HG03575 (cell line): ENCODE results near the gene SLC16A10.
"Not testable (repeated sequence)": the region's sequence is repeated elsewhere in the genome, so short reads cannot be mapped to it uniquely, and the experiment has no call there.

Experiments
- ATAC-seq: cut with Tn5 transposase; IDR thresholded peaks from one replicate; pipeline ENCODE4 v1.9.1; 2021; ENCODE audit not compliant: unreplicated experiment, insufficient number of reproducible peaks, low FRiP score; ENCODE audit errors: extremely low read depth

SLC16A10 gene

DNA sequence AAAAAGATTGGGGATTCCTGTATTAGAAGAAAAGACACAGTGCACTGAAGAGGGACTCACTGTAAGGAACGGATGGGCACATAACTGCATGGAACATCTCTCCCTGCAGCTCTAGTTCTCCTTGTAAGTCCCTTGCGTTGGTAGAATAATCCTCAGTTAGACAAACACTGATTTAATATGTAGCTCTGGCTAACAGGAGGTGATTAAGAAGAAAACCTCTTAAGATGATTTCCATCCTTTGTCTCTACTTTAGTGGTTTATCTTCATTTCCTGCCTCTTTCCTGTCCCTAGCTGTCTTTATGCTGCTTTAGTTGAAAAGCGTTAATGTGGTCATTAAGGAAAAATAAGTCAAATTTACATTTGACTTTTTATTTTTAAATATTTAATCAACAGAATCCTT is 86.6 kb downstream of the SLC16A10 start:
- ATAC-seq = no peak

DNA sequence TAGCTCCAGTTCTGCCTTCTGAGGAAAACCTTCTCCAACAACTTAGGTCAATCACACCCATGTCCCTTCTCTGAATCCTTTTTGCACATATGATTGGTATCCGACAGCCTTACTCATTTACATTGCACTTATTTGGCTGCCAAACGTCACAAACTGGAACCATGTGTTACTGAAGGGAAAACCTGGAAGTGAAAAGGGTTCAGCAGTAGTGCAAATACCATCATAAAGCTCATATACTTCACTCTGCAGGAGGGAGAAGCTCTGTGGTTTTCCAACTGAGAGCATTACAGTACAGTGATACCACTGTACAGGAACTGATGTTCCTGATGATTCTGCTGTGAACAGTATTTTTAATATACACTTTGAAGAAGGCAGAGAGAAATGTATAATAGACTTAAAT is 87.8 kb downstream of the SLC16A10 start:
- no peak for ATAC-seq

DNA sequence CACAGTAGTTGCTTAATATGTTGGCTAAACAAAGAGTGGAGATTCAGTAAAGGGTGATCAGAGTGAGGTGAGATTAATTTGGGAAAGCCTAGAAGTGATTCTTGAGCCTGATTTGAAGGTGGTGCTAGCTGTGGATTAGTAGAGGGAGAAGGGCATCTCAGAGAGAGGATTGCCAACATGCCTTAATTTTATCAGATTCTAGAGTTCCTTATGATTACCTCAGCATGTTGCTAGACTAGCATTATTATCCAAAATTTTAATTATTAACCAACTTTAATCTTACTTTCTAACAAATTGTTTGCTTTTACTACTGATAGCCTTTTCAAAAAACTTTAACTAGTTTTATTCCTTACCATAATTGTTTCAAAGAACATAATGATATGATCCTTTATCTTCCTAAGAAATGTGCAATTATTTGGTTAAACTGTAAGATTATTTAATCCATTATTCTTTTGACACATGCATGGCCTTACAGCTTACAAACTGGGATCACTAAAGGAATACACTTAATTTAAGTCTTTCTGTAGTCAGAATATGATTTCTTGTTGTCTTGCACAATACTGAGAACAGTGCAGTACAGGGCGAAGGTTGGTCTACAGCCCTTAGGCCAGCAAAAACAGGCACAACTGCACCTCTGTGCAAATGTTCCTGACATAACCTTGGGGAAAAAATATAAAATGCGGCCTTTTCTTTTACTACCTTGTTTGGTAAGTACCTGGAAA is 88.9 kb downstream of the SLC16A10 start:
- no peak for ATAC-seq

DNA sequence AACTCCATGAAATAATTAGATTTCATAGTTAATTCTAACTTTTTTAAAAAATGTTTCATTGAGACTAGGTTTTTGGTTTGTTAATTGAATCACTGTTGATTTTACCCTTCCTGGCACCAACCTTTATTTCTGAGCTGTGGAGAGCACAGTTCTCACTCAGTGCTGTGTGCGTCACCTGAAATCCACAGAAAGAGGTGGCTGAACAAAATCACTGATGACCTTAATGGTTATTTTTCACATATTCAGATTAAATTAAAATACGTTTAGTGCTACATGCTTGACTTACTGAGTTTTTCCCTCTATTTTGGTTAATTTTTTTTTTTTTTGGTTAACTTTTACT is 89.4 kb downstream of the SLC16A10 start:
- ATAC-seq = no peak

DNA sequence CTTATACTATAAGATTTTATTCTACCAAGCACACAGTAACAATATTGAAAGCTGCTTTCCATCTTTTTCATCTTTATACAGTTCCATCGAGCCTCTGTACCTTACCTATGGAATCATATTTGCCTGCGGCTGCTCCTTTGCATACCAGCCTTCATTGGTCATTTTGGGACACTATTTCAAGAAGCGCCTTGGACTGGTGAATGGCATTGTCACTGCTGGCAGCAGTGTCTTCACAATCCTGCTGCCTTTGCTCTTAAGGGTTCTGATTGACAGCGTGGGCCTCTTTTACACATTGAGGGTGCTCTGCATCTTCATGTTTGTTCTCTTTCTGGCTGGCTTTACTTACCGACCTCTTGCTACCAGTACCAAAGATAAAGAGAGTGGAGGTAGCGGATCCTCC is 89.8 kb downstream of the SLC16A10 start:
- ATAC-seq = no peak

DNA sequence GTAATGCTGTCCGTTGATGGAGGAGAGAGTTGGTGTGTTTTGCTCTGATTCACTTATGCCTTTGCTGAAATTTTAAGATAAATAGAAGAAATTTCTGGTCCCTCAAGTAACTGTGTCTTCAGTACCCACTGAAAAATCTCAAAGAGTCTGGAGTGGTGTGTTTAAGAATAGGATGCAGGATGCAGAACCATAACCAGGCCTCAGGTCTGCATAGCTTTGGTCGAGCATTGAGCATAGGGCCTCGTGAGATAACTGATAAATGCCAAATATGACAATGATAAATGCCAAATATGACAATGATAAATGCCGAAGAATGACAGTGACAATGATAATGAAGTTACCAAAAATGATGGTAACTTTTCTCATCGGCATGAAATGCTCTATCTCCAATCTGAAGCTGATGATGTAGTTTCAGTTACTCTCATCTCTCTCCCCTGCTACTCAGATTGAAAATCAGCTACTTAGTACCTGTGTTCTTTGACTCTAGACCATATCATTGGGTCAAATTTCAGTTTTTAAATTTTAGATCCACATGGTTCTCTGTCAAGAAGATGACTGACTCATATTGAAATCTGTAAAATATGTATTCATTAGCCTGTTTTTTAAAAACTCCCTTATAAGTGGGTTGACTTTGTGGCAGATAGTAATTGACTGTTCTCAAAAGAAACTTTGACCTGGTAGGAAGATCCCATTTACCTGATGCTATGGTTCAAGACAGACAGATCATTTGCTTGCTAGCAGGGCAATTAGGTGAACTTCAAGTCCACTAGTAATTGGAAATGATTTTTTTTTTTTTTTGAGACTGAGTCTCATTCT is 96.6 kb downstream of the SLC16A10 start:
- no peak for ATAC-seq

DNA sequence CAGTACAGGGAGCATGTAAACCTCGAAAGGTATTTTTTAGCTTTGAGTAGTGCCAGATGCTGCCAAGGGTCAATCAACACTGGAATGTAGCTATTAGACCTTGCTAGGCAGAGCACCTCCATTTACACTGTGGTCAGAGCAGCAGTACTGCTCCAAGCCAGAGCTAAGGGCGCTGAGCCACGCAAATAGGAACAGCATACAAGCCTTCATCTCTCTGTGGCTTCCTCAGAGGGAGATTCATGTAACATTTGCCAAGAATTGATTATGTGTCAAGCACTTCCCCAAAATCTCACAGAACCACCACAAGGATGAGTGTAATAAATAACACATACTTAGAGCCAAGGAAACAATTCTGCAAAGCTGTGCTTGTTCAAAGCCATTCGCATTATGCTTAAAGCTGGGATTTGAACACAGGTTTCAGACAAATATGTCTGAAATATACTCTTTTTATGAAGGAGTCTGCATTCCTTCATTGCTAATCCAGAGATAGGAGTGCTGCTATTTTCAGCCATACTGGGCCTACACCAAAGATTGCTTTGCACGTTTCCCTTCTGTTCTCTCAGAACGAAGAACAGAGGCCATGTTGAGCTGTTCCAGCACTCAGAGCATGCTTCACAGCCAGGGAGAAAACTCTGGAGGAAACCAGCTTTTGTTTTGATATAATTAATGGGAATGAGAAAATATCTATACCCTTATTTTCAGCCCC is 97.7 kb downstream of the SLC16A10 start:
- ATAC-seq = no peak

DNA sequence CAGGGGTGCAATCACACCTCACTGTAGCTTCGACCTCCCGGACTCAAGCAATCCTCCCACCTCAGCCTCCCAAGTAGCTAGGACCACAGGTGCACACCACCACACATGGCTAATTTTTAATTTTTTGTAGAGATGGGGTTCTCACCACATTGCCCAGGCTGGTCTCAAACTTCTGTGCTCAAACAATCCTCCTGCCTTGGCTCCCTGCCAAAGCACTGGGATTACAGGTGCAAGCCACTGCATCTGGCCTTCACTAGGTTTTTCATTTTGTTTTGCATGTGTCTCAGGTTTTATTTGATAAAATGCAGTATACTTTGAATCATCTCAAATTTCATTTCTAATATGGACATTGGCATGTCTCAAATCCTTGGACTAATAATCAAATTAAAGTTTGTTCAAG is 98.7 kb downstream of the SLC16A10 start:
- no peak for ATAC-seq

DNA sequence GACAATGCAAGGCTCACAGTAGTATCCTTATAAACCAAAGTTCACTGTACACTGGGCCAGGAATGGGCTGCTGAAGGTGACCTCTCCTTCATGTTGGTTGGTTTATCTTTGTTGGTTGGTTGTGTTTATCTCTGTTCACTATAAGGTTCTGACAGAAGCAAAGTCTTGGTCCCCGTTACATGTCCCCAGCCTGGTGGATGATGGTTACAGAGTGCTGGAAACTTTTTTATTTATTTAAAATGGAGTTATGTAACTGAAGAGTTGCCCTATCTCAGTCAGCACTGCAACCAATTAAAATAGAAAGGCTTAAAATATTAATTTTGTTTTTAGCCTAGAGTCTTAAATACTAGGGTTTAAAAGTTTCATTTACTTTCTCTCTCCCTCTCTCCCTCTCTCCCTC is 100.6 kb downstream of the SLC16A10 start:
- ATAC-seq = no peak

DNA sequence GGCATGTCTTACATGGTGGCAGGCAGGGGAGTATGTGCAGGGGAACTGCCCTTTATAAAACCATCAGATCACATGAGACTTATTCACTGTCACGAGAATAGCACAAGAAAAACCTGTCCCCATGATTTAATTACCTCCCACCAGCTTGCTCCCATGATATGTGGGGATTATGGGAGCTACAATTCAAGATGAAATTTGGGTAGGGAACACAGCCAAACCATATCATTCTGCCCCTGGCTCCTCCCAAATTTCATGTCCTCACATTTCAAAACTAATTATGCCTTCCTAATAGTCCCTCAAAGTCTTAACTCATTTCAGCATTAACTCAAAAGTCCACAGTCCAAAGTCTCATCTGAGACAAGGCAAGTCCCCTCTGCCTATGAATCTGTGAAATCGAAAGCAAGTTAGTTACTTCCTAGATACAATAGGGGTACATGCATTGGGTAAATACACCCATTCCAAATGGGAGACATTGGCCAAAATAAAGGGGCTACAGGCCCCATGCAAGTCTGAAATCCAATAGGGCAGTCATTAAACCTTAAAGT is 102.4 kb downstream of the SLC16A10 start:
- not testable (repeated sequence) for ATAC-seq

DNA sequence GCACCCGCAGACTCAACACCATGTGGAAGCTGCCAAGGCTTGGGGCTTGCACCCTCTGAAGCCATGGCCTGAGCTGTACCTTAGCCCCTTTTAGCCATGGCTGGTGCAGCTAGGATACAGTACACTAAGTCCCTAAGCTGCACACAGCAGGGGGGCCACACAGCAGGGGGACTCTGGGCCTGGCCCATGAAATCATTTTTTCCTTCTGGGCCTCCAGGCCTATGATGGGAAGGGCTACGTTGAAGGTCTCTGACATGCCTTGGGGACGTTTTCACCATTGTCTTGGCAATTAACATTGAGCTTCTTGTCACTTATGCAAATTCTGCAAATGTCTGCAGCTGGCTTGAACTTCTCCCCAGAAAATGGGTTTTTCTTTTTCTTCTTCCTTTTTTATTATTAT is 103.3 kb downstream of the SLC16A10 start:
- no peak for ATAC-seq

DNA sequence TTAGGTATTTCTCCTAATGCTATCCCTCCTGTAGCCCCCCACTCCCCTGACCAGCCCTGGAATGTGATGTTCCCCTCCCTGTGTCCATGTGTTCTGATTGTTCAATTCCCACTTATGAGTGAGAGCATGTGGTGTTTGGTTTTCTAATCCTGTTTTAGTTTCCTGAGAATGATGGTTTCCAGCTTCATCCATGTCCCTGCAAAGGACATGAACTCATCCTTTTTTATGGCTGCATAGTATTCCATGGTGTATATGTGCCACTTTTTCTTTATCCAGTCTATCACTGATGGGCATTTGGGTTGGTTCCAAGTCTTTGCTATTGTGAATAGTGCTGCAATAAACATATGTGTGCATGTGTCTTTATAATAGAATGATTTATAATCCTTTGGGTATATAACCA is 103.8 kb downstream of the SLC16A10 start:
- ATAC-seq = not testable (repeated sequence)

DNA sequence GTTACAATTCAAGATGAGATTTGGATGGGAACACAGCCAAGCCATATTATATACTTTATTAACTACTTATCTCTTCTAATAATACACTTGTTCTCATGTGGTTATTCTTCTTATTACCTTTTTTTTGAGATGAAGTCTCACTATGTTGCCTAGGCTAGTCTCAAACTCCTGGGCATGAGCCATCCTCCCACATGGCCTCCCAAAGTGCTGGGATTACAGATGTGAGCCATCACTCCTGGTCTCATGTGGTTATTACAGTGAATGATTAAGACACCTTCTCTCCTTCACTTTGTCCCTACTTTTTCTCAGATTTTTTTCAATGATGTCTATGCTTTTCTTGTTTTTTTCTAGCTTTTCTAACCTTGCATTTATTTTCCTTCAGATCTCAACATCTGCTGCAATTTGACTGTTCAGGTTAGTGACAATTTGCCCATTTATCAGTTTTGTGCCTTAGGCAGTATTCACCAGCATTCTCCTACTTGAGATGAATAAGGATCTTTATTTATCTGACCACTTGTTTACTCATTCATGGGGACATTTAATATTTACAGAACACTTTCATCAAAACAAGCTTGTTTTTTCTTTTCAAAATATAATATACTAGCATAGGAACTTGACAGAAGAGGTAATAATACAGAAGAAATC is 105.7 kb downstream of the SLC16A10 start:
- no peak for ATAC-seq

DNA sequence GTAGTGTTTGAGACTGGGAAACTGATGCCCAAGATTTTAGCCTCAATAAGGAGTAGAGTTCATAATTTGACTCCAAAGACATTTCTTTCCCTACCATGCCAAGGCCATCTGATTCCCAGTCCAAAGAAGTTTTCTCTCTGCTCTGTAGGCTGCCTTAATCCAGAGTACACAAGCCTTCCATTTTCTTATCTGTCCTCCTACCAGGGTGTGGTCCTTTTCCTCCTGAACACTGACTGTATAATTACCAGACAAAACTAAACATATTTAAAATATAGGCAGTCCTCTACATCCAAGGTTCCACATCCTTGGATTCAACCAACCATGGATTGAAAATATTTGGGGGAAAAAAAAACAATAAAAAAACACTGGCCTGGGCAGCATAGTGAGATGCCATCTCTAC is 108.4 kb downstream of the SLC16A10 start:
- ATAC-seq = no peak

DNA sequence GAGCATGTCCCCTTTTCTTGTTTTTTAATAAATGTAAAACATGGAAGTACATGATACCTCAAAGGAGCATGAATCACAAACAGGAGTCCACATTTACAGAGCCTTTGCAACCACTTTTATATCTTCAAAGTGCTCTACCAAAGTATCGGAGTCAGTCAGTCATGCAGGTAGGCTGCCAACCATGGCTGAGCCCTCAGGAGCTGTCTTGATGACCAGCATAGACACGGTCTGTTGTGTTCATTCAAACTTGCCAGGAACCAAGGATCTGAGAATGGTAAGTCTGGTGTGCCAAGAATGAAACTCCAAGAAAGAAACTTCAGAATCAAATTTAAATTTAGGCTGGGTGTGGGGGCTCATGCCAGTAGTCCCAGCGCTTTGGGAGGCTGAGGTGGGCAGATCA is 111.5 kb downstream of the SLC16A10 start:
- no peak for ATAC-seq

DNA sequence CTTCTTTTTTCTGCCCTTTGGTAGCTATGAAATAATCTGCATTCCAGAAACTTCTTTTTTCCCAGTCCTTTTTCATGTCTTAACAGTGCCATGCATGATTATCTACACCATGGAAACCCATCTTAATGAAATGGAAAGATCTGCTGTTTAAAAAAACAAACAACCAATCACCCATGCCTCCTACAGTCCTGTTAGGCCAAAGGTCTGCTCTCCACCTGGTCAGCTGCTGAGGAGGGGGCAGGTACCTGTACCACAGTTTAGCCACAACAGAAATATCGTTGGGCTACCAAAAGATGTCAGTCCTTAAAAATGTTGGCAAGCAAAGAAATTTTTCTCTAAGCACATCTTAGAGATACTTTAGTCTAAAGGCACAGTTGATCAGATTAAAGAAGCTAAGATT is 112.6 kb downstream of the SLC16A10 start:
- no peak for ATAC-seq

DNA sequence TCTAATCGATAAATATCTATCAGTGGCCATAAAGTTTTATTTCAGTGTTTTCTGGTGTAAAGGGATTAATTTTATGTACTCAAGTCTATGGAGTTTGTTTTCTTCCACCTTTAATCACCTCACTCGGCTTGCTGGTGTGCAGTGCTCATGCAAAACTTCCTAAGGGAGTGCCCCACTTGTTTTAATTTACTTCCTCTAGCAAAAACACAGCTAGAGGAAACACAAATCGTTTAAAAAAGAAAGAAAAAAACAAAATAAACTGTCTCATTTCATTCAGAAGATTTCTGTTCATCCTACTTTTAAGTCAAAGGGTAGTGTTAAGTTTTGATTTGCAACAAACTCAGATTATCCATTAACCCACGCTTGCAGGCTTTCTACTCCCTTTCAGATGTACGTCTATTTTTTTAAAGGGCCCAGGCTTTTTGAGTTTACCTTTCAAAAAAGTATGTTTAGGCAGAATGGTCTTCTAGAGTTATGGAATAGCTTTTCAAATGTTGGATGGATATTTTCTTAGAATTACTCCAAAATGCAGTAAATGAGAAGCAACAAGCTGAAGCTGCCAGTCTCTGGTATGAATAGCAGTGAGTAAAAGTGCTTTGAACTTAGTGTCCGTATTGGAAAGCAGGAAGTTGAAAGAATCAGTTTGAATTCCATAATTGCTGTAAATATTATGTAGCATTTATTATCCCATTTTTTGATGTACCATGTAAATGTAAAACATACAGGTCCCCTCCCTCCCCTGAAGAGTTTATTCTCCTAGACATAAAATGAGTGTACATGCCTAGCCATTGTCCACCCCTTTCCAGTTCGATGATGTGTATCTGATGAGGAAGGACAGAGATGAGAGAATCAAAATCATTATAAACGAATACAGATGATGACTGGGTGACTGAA is 113.3 kb downstream of the SLC16A10 start:
- no peak for ATAC-seq

DNA sequence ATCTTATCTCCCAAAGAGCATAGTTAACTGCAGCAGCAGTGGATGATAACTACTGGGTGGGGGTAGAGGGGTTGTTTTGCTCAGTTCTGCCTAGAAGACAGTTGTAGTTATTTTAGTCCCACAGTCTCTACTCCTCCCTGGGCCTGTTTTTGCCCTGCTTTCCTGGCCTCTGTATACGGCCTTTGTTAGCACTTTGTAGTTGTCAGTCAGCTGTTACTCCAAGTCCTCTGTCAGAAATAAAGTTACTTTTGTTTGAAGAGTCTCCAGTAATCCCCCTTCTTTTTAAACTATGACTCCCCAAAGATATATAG is 113.9 kb downstream of the SLC16A10 start:
- ATAC-seq = no peak

DNA sequence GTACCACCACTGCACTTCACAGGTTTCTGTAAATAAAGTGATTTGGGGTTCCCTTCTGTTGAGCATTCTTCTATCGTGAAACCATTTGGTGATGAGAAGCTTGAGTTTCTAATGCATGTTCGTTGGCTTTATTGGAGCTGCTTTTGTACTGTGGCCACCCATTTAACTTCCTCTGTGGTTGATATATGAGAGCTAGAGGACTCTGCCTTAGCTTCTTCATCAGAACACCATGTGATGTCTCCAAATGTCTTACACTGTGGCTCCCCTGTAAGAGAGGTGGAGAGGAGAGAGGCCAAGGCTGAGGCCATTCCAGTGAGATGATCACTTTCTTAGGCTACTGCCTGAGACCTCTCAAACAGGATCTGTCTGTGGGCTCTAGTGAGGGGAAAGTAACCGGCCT is 114.5 kb downstream of the SLC16A10 start:
- ATAC-seq = no peak
